ENCODE data around the gene ZFP36L1. TPM values are rescaled to one million over a fixed set of nuclear protein-coding genes. Genes with fewer than 3 reads are reported as not detected.

ZFP36L1 gene
- total and polyA plus RNA-seq, 7 donors: 26.6 to 413 (median 217) TPM

DNA sequence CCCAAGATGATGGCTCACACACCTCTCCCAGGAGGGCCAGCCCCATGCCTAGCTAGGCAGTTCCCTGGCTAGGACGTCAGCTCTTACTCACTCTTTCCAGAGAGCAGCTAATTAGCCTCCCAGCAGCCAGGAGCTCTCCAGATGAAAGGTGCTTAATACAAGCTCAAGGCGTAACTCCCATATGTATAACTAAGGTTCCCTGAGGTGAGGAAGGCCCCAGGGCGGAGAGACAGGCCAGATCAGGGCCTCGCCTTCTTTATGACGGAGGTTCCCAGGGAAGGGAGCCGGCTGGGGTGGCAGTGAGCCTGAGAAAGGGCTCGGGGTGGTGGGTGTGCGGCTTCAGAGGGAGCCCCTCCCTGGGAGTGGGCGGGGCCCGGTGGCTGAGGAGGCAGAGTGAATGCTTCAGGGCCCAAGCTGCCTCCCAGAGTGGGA, 26.4 kb upstream of the ZFP36L1 start:
- peaks cover 0 to 57% (median 54%) of the 10 kb centered on the region in 4 donors for H3K4me1 ChIP-seq
- peak overlapping the region; percentile 70 to 99 (median 94) for H3K27ac ChIP-seq
- peak; percentile 88 for DNase-seq
- intact Hi-C loops (cut with DNase I): loop anchor here (5.0 to 10.0 kb wide), 3 partner anchors 677 to 932 kb away; no protein-coding TSS in a partner anchor
- H3K27me3 ChIP-seq: no peaks in the 10 kb centered on the region
- 17 to 53% methylated on average over 10 of the region's 10 CpGs for WGBS, 2 donors
- no peaks in the 10 kb centered on the region for H3K9me3 ChIP-seq
- TF ChIP-seq, protein P1, sequence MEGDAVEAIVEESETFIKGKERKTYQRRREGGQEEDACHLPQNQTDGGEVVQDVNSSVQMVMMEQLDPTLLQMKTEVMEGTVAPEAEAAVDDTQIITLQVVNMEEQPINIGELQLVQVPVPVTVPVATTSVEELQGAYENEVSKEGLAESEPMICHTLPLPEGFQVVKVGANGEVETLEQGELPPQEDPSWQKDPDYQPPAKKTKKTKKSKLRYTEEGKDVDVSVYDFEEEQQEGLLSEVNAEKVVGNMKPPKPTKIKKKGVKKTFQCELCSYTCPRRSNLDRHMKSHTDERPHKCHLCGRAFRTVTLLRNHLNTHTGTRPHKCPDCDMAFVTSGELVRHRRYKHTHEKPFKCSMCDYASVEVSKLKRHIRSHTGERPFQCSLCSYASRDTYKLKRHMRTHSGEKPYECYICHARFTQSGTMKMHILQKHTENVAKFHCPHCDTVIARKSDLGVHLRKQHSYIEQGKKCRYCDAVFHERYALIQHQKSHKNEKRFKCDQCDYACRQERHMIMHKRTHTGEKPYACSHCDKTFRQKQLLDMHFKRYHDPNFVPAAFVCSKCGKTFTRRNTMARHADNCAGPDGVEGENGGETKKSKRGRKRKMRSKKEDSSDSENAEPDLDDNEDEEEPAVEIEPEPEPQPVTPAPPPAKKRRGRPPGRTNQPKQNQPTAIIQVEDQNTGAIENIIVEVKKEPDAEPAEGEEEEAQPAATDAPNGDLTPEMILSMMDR (IDR thresholded peaks at IDR 0.05): no peak
- TF ChIP-seq POLR2AphosphoS5 (IDR thresholded peaks at IDR 0.05) (peak; percentile 36 to 77 (median 58)), EP300 (IDR thresholded peaks at IDR 0.05) (peak in 2 of 4 donors; percentile 70 to 74)
- H3K36me3 ChIP-seq: no peaks in the 10 kb centered on the region
- no peak overlapping the region for H3K4me3 ChIP-seq

DNA sequence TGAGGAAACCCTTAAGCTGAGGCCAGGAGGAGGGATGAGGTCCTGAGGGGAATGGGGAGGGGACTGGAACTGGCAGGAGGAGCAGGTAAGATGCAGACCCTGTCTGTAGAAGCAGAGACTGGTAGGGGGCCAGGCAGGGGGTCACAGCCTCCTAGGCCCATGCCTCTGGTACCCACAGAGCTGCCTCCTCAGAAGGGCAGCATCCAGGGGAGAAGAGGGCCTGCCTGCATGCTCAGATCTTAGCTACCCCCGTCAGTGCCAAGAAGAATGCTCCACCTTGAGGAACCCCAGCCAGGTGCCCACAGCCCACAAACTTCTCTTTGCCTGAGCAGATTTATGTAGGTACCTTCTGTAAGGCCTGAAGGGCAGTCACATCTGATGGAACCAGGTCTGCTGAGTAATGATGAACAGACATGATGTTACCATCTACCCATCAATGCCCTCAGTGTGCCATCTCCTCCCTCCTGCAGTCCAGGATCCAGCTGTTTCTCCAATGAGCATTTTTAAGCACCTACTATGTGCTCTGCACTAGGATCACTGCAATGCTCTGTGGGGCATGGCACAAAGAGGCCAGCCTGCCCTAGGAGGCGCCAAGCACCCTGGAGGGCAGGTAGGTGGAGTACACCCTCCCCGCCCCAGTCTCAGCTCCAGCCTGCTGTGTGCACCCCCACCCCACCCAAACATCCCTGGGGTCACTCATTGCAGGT, 24.8 kb upstream of the ZFP36L1 start:
- H3K4me1 ChIP-seq: peaks cover 0 to 73% (median 68%) of the 10 kb centered on the region in 4 donors

DNA sequence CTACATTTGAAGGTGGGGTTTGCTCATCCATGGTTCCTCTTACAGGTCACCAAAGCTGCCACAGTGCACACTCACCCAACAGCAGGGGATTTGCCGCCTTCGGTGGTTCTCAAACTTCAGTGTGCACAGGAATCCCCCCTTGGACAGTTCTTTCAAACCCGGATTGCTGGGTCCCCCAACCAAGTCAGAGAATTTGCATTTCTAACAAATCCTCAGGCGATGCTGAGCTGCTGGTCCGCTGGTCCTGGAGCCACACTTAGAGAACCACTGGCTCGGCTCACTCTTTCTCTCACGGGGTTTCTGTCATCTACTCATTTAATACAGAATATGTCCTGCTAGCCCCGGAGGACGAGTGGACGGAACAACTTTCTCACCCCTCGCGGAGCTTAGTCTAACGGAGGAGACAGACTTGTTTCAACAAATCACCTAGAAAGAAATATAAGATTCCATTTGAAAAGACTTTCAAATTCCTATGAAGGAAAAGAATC, 24.1 kb upstream of the ZFP36L1 start:
- intact Hi-C loops (cut with DNase I): loop anchor here (2.0 to 10.0 kb wide), 6 partner anchors 24 to 930 kb away; partner anchors contain the start of gene ZFP36L1
- H3K36me3 ChIP-seq: no peaks in the 10 kb centered on the region
- DNase-seq: no peak
- peak overlapping the region; percentile 93 to 99 (median 96) for H3K27ac ChIP-seq
- 61 to 63% methylated on average over 13 of the region's 13 CpGs for WGBS, 2 donors
- H3K9me3 ChIP-seq: no peaks in the 10 kb centered on the region
- TF ChIP-seq EP300 (IDR thresholded peaks at IDR 0.05) (no peak), POLR2AphosphoS5 (IDR thresholded peaks at IDR 0.05) (no peak), POLR2A (IDR thresholded peaks at IDR 0.05) (no peak)
- TF ChIP-seq, protein P1 (IDR thresholded peaks at IDR 0.05): peak in 1 of 4 experiments; percentile 7
- H3K4me1 ChIP-seq: peaks cover 0 to 77% (median 69%) of the 10 kb centered on the region in 4 donors
- no peaks in the 10 kb centered on the region for H3K27me3 ChIP-seq
- peak overlapping the region in 3 of 4 donors; percentile 49 to 52 (median 51) for H3K4me3 ChIP-seq

More for the DNA sequence above, 24.8 kb upstream of the ZFP36L1 start:
- intact Hi-C loops (cut with DNase I): loop anchor here (2.0 to 10.0 kb wide), 6 partner anchors 25 to 930 kb away; partner anchors contain the start of gene ZFP36L1
- peak overlapping the region; percentile 93 to 99 (median 96) for H3K27ac ChIP-seq
- no peak for DNase-seq
- no peaks in the 10 kb centered on the region for H3K36me3 ChIP-seq
- WGBS, 2 donors: 89 to 95% methylated on average over 3 of the region's 3 CpGs
- no peak overlapping the region for H3K4me3 ChIP-seq
- TF ChIP-seq, protein P1 (IDR thresholded peaks at IDR 0.05): no peak
- TF ChIP-seq EP300 (IDR thresholded peaks at IDR 0.05) (no peak), POLR2A (IDR thresholded peaks at IDR 0.05) (no peak), POLR2AphosphoS5 (IDR thresholded peaks at IDR 0.05) (no peak)
- no peaks in the 10 kb centered on the region for H3K27me3 ChIP-seq
- no peaks in the 10 kb centered on the region for H3K9me3 ChIP-seq

DNA sequence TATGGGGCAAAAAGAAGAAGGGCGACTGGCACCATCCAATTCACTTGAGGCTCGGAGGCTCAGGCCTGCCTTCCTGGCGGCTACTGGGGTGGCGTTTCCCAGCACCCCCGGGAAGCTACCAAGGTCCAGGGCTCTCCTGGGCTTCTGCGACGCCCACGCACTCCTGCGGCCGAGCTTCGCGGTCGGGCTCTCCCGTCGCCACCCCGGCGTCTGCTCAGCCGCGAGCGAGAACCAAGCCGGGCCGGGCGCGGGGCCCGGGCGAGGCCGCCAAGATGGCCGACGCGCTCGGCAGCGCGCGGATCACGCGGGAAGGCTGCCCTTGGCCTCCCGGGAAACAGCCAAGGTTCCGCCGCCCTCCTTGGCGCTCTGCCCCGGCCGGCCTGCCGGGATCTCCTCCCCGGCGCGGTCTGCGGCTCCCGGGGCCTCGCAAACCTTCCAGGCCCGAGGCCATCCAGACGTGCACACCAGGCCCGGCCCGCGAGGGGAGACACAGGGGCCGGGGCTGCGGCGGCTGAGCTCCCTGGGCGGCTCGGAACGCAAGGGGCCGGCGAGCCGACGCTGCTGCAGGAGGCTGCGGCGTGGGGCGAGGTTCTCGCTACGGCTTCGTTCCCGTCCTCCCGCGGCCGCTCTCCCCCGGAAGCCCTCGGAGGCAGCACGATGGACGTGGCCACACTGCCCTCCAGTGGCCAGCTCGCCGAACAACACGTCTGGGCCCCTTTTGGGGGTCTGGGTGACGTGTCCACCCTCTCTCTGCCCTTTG, 23.5 kb upstream of the ZFP36L1 start:
- H3K36me3 ChIP-seq: no peaks in the 10 kb centered on the region
- peak overlapping the region; percentile 35 to 52 (median 50) for H3K4me3 ChIP-seq
- peaks cover 0 to 77% (median 69%) of the 10 kb centered on the region in 4 donors for H3K4me1 ChIP-seq
- intact Hi-C loops (cut with DNase I): loop anchor here (2.0 to 10.0 kb wide), 6 partner anchors 24 to 929 kb away; partner anchors contain the start of gene ZFP36L1
- no peaks in the 10 kb centered on the region for H3K9me3 ChIP-seq
- TF ChIP-seq POLR2A (IDR thresholded peaks at IDR 0.05): peak; percentile 15 to 38
- TF ChIP-seq, protein P1 (IDR thresholded peaks at IDR 0.05): peak; percentile 92 to 99 (median 98)
- peak; percentile 45 to 75 (median 68) for TF ChIP-seq POLR2AphosphoS5 (IDR thresholded peaks at IDR 0.05)
- TF ChIP-seq EP300 (IDR thresholded peaks at IDR 0.05): peak in 1 of 4 donors; percentile 47
- no peaks in the 10 kb centered on the region for H3K27me3 ChIP-seq
- peak overlapping the region; percentile 93 to 99 (median 96) for H3K27ac ChIP-seq
- DNase-seq: peak; percentile 96
- WGBS, 2 donors: 2 to 8% methylated on average over 82 of the region's 82 CpGs
